Measurements from ENCODE around the gene ATP5F1A. TPM values are rescaled to one million over a fixed set of nuclear protein-coding genes. Genes with fewer than 3 reads are reported as not detected.

Gene ATP5F1A
- total RNA-seq, 2 donors from 2014 or later = 171 to 200 TPM

- DNase-seq (no peak), ATAC-seq (no peak)
- Mint-ChIP-seq H3K27ac (no peak overlapping the region), H3K27me3 (peaks cover 13% of the 10 kb centered on the region), H3K4me1 (peaks cover 7% of the 10 kb centered on the region), H3K4me3 (no peak overlapping the region), H3K36me3 (ENCODE audit: low read depth) (peaks cover 10% of the 10 kb centered on the region)
- no peaks in the 10 kb centered on the region for H3K9me3 ChIP-seq (ENCODE audit: control insufficient read depth, low read length, poor library complexity, severe bottlenecking)
These were observed 66.4 kb downstream of the ATP5F1A start for GRCh38 chr18:46031741-46032140.

Other genes starting within 250 kb of the ATP5F1A start
- 10 to 100 TPM; 46.6 to 76.5 TPM for gene EPG5, start 131.0 kb downstream of the ATP5F1A start, total RNA-seq
- 10 to 100 TPM; 13.1 to 15.8 TPM for gene PSTPIP2, start 26.0 kb downstream of the ATP5F1A start, total RNA-seq
- gene HAUS1, start 6.1 kb upstream of the ATP5F1A start, total RNA-seq = 10 to 100 TPM; 14.9 to 15.8 TPM